Fibroblast of the aortic adventitia (primary cell): ENCODE data around the gene PLEKHG1. TPM values are rescaled to one million over a fixed set of nuclear protein-coding genes. Genes with fewer than 3 reads are reported as not detected.

Source experiments
- DNase-seq: peaks from one replicate; pipeline ENCODE4 v3.0.0-alpha.2; 2010; ENCODE audit warnings: low read depth
- H3K4me3 ChIP-seq: 2 replicates; pipeline ENCODE4 v1.5.1; 2011; ENCODE audit warnings: low read depth, mild to moderate bottlenecking, control low read depth, low read length, moderate library complexity
- total RNA-seq: library from RNA; depleted of rRNA; stranded (reverse); fragments of >200 nt; gene quantifications from 2 replicates; pipeline ENCODE4 v1.2.3, GENCODE V29; 2012; ENCODE audit warnings: low replicate concordance
- TF ChIP-seq, protein P1 (sequence below): IDR thresholded peaks from 2 replicates; pipeline ENCODE4 v1.5.1; 2011; ENCODE audit warnings: mild to moderate bottlenecking, low read length, control low read depth, inconsistent platforms; ENCODE audit not compliant: insufficient read depth

The PLEKHG1 gene
- total RNA-seq, 1 donor, result 3.7 TPM

DNA sequence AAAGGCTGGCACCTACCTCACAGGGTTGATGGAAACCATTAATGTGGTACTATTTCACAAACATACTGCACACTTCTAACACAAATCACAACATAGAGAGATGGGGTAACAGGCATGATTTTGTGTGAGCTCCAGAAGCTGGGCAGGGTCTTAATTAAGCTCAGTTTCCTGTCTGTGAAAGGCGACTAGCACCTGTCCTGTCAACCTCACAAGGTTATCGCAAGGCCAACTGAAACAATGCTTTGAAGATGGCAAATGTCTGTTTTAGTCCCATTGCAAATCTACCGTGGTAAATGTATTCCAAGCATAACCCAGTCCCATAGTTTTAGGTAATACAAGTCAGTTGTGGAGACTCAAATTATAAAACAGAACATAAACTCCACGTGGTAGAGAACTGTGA lies 1.3 kb upstream of the PLEKHG1 start:
- no peak overlapping the region for H3K4me3 ChIP-seq
- DNase-seq, result no peak
- TF ChIP-seq, protein P1, sequence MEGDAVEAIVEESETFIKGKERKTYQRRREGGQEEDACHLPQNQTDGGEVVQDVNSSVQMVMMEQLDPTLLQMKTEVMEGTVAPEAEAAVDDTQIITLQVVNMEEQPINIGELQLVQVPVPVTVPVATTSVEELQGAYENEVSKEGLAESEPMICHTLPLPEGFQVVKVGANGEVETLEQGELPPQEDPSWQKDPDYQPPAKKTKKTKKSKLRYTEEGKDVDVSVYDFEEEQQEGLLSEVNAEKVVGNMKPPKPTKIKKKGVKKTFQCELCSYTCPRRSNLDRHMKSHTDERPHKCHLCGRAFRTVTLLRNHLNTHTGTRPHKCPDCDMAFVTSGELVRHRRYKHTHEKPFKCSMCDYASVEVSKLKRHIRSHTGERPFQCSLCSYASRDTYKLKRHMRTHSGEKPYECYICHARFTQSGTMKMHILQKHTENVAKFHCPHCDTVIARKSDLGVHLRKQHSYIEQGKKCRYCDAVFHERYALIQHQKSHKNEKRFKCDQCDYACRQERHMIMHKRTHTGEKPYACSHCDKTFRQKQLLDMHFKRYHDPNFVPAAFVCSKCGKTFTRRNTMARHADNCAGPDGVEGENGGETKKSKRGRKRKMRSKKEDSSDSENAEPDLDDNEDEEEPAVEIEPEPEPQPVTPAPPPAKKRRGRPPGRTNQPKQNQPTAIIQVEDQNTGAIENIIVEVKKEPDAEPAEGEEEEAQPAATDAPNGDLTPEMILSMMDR, result no peak

DNA sequence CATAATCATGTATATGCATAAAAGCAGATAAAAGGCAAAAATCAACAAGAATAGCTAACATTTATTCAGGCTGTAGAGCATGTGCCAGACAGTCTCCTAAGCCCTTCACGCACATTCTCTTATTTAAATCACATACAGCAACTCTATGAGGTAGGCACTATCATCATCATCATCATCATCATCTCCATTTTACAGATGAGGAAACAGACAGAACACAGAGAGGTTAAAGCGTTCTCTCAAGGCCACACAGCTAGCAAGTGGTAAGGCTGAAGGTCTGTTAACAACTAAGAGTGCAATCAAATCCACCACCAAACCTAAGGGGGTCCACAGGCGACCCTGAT lies 857 bp upstream of the PLEKHG1 start:
- H3K4me3 ChIP-seq, result no peak overlapping the region
- TF ChIP-seq, protein P1, result no peak
- DNase-seq, result no peak

- TF ChIP-seq, protein P1, result no peak
- H3K4me3 ChIP-seq, result peak overlapping the region; percentile 69
- no peak for DNase-seq
Observed at GRCh38 chr6:150600010-150600300, 270 bp downstream of the PLEKHG1 start.

- peak; percentile 75 for DNase-seq
- TF ChIP-seq, protein P1, result peak; percentile 64
- peak overlapping the region; percentile 69 for H3K4me3 ChIP-seq
Observed at GRCh38 chr6:150600301-150601017, 774 bp downstream of the PLEKHG1 start.

- TF ChIP-seq, protein P1, result no peak
- H3K4me3 ChIP-seq, result no peak overlapping the region
- DNase-seq, result no peak
Observed at GRCh38 chr6:150601439-150601838, 1.8 kb downstream of the PLEKHG1 start.

- TF ChIP-seq, protein P1, result no peak
- H3K4me3 ChIP-seq, result no peak overlapping the region
- no peak for DNase-seq
Observed at GRCh38 chr6:150603176-150603575, 3.5 kb downstream of the PLEKHG1 start.

GRCh38 chr6:150604467-150604866 lies 4.8 kb downstream of the PLEKHG1 start:
- H3K4me3 ChIP-seq, result no peak overlapping the region
- TF ChIP-seq, protein P1, result no peak
- no peak for DNase-seq
